ENCODE data around the gene PWWP2A.

DNA sequence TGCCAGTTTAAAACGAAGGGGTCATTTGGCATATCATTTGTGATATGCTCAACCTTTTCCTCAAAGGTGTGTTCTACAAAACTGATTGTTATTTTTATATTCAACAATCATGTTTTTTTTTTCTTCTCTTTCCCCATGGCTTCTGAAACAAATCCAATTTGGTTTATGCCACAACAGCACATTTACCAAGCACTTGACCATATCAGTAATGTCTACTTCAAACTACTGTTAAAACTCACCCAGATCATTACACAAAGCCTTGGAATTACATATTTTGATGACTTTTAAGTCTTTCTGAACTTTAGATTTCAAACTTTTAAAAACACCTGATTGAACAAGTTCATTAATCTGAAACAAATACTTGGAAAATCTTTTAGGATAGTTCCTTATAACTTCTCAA, 29.2 kb downstream of the PWWP2A start:
- TF ChIP-seq, protein P1, sequence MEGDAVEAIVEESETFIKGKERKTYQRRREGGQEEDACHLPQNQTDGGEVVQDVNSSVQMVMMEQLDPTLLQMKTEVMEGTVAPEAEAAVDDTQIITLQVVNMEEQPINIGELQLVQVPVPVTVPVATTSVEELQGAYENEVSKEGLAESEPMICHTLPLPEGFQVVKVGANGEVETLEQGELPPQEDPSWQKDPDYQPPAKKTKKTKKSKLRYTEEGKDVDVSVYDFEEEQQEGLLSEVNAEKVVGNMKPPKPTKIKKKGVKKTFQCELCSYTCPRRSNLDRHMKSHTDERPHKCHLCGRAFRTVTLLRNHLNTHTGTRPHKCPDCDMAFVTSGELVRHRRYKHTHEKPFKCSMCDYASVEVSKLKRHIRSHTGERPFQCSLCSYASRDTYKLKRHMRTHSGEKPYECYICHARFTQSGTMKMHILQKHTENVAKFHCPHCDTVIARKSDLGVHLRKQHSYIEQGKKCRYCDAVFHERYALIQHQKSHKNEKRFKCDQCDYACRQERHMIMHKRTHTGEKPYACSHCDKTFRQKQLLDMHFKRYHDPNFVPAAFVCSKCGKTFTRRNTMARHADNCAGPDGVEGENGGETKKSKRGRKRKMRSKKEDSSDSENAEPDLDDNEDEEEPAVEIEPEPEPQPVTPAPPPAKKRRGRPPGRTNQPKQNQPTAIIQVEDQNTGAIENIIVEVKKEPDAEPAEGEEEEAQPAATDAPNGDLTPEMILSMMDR (IDR thresholded peaks at IDR 0.05): no peak
- no peak for TF ChIP-seq POLR2AphosphoS5 (IDR thresholded peaks at IDR 0.05)
- no peak for TF ChIP-seq POLR2A (IDR thresholded peaks at IDR 0.05)
